H1 (cell line): ENCODE measurements around the gene TIFAB. TPM values are rescaled to one million over a fixed set of nuclear protein-coding genes. Genes with fewer than 3 reads are reported as not detected.
A peak's percentile ranks its signal among the peaks of the same experiment; 100 is the strongest.

Source experiments
- CTCF ChIA-PET: fragments of 300-600 bp; sonication (Branson Sonifier 250); formaldehyde crosslinking; loops from one replicate; lab custom pipeline; 2021; ENCODE audit not compliant: partially characterized antibody; lab: Charles Lee
- POLR2A ChIA-PET: fragments of 300-600 bp; sonication (Branson Sonifier 250); formaldehyde crosslinking; loops from one replicate; lab custom pipeline; 2021; ENCODE audit warnings: inconsistent platforms; ENCODE audit not compliant: partially characterized antibody; lab: Charles Lee
- DNase-seq, 2 experiments: peaks; one replicate each; pipeline versions ENCODE4 v3.0.0 to v3.0.0-alpha.2; 2010 to 2022; ENCODE audit warnings: low spot score in 2 of 2, low read depth in 1 of 2, mixed read lengths in 1 of 2
- FAIRE-seq: peaks from 2 replicates; lab custom pipeline; 2011; peaks lifted over from hg19 to GRCh38; lab: Jason Lieb, UNC
- H2AFZ ChIP-seq: 2 replicates; pipeline ENCODE4 v1.8.1; 2012; ENCODE audit warnings: low read length, inconsistent platforms
- H2AK5ac ChIP-seq: 2 replicates; pipeline ENCODE4 v1.6.1; 2013; ENCODE audit warnings: low read depth, low read length
- H2BK120ac ChIP-seq: replicated peaks from 2 replicates; pipeline ENCODE3; 2013; ENCODE audit warnings: low read depth, low read length, inconsistent platforms
- H2BK12ac ChIP-seq: 2 replicates; pipeline ENCODE4 v1.6.1; 2013; ENCODE audit warnings: low read depth, low read length
- H2BK15ac ChIP-seq: 2 replicates; pipeline ENCODE4 v1.6.1; 2013; ENCODE audit warnings: low read length
- H2BK20ac ChIP-seq: 2 replicates; pipeline ENCODE4 v1.6.1; 2013; ENCODE audit warnings: low read length
- H2BK5ac ChIP-seq: 2 replicates; pipeline ENCODE4 v1.6.1; 2013; ENCODE audit warnings: low read depth, low read length
- H3K14ac ChIP-seq: 2 replicates; pipeline ENCODE4 v1.6.1; 2013; ENCODE audit warnings: inconsistent platforms; ENCODE audit not compliant: insufficient read length
- H3K18ac ChIP-seq: 2 replicates; pipeline ENCODE4 v1.6.1; 2013; ENCODE audit warnings: low read length; ENCODE audit errors: extremely low read depth
- H3K23ac ChIP-seq: 2 replicates; pipeline ENCODE4 v1.6.1; 2013; ENCODE audit warnings: inconsistent platforms; ENCODE audit not compliant: insufficient read length
- H3K23me2 ChIP-seq: 2 replicates; pipeline ENCODE4 v1.6.1; 2013; ENCODE audit warnings: low read depth, low read length
- H3K27ac ChIP-seq: 2 replicates; pipeline ENCODE4 v1.6.1; 2011; ENCODE audit warnings: low read depth, low read length, inconsistent platforms
- H3K27me3 ChIP-seq, 4 experiments: replicated peaks in 1 of 4; 1 replicate in 1 of 4; 2 replicates in 3 of 4; pipeline versions ENCODE4 v1.6.1 to v1.8.1; 2011 to 2013; ENCODE audit warnings: low read length in 3 of 4, mild to moderate bottlenecking in 3 of 4, inconsistent platforms in 2 of 4, mixed read lengths in 2 of 4, moderate library complexity in 1 of 4; ENCODE audit not compliant: control insufficient read depth in 3 of 4, insufficient read depth in 3 of 4; ENCODE audit errors: extremely low read depth in 1 of 4
- H3K36me3 ChIP-seq, 4 experiments: 2 replicates each; pipeline versions ENCODE4 v1.6.1 to v1.8.1; 2011 to 2013; ENCODE audit warnings: mild to moderate bottlenecking in 4 of 4, low read length in 3 of 4, moderate library complexity in 2 of 4, control low read depth in 1 of 4, inconsistent platforms in 1 of 4; ENCODE audit not compliant: insufficient read depth in 4 of 4, control insufficient read depth in 2 of 4
- H3K4ac ChIP-seq: replicated peaks from 2 replicates; pipeline ENCODE3; 2013; ENCODE audit warnings: low read length, low read depth, mixed read lengths, inconsistent platforms; ENCODE audit not compliant: insufficient read length
- H3K4me1 ChIP-seq, 4 experiments: replicated peaks in 1 of 4; 1 replicate in 1 of 4; 2 replicates in 3 of 4; pipeline versions ENCODE4 v1.6.1 to v1.8.1; 2011 to 2013; ENCODE audit warnings: low read length in 3 of 4, inconsistent platforms in 2 of 4, mixed read lengths in 1 of 4; ENCODE audit not compliant: insufficient read depth in 4 of 4, control insufficient read depth in 3 of 4
- H3K4me2 ChIP-seq, 2 experiments: 2 replicates each; pipeline versions ENCODE4 v1.6.1 to v1.8.1; 2011 to 2013; ENCODE audit warnings: low read depth in 2 of 2, low read length in 2 of 2, control low read depth in 1 of 2, inconsistent platforms in 1 of 2, mild to moderate bottlenecking in 1 of 2; ENCODE audit not compliant: insufficient read depth in 1 of 2
- H3K4me3 ChIP-seq, 4 experiments: fragments of 200-600, 300-600 bp in 1 of 4; sonication (generic), shearing (Covaris generic), sonication (Bioruptor Twin) in 1 of 4; 2 replicates each; pipeline versions ENCODE4 v1.5.1 to v1.8.1; 2011 to 2016; ENCODE audit warnings: low read length in 4 of 4, low read depth in 3 of 4, control low read depth in 2 of 4, inconsistent platforms in 2 of 4, mild to moderate bottlenecking in 2 of 4, mixed read lengths in 1 of 4, moderate library complexity in 1 of 4; ENCODE audit not compliant: insufficient read depth in 2 of 4; ENCODE audit errors: extremely low read depth in 1 of 4
- H3K56ac ChIP-seq: replicated peaks from 2 replicates; pipeline ENCODE3; 2013; ENCODE audit warnings: low read depth, mild to moderate bottlenecking, mixed read lengths, low read length, inconsistent platforms; ENCODE audit not compliant: insufficient read length
- H3K79me1 ChIP-seq: 2 replicates; pipeline ENCODE4 v1.6.1; 2013; ENCODE audit warnings: low read depth, low read length, control low read depth
- H3K79me2 ChIP-seq, 2 experiments: 2 replicates each; pipeline versions ENCODE4 v1.6.1 to v1.8.1; 2012 to 2013; ENCODE audit warnings: low read length in 2 of 2, mild to moderate bottlenecking in 2 of 2, inconsistent platforms in 1 of 2; ENCODE audit not compliant: insufficient read depth in 2 of 2, control insufficient read depth in 1 of 2
- H3K9ac ChIP-seq, 4 experiments: replicated peaks in 1 of 4; 1 replicate in 1 of 4; 2 replicates in 3 of 4; pipeline versions ENCODE4 v1.6.1 to v1.8.1; 2011 to 2013; ENCODE audit warnings: low read depth in 3 of 4, low read length in 3 of 4, control low read depth in 2 of 4, mild to moderate bottlenecking in 2 of 4, moderate library complexity in 2 of 4, inconsistent platforms in 1 of 4; ENCODE audit errors: extremely low read depth in 1 of 4
- H3K9me3 ChIP-seq, 2 experiments: 2 replicates each; pipeline versions ENCODE4 v1.6.1 to v1.8.1; 2012 to 2013; ENCODE audit warnings: mild to moderate bottlenecking in 2 of 2, moderate library complexity in 2 of 2, control low read depth in 1 of 2, inconsistent platforms in 1 of 2, low read depth in 1 of 2, low read length in 1 of 2, mixed read lengths in 1 of 2; ENCODE audit not compliant: insufficient read depth in 2 of 2
- H4K20me1 ChIP-seq, 2 experiments: replicated peaks in 1 of 2; 2 replicates each; pipeline versions ENCODE3 to v1.8.1; 2011 to 2013; ENCODE audit warnings: inconsistent platforms in 2 of 2, low read length in 2 of 2, mild to moderate bottlenecking in 1 of 2; ENCODE audit not compliant: insufficient read depth in 2 of 2, control insufficient read depth in 1 of 2
- H4K5ac ChIP-seq: 2 replicates; pipeline ENCODE4 v1.6.1; 2013; ENCODE audit warnings: low read length, low read depth, mixed read lengths, inconsistent platforms; ENCODE audit not compliant: insufficient read length
- H4K8ac ChIP-seq: 2 replicates; pipeline ENCODE4 v1.8.0; 2013; ENCODE audit warnings: mild to moderate bottlenecking, moderate library complexity, low read length, inconsistent platforms; ENCODE audit not compliant: insufficient read depth; ENCODE audit errors: extremely low read depth
- H4K91ac ChIP-seq: replicated peaks from 2 replicates; pipeline ENCODE3; 2013; ENCODE audit warnings: low read length, mixed read lengths, inconsistent platforms; ENCODE audit not compliant: insufficient read length
- CHD2 ChIP-seq: IDR thresholded peaks from 2 replicates; pipeline ENCODE4 v1.6.1; 2012; ENCODE audit warnings: low read length, improper control_type of control experiment
- CREB1 ChIP-seq: IDR thresholded peaks from 2 replicates; pipeline ENCODE4 v1.6.1; 2012; ENCODE audit warnings: inconsistent platforms
- HDAC2 ChIP-seq, 2 experiments: fragments of 300-600 bp in 1 of 2; sonication (generic) in 1 of 2; IDR thresholded peaks; 2 replicates each; pipeline ENCODE4 v1.6.1; 2011 to 2012; ENCODE audit warnings: low read depth in 2 of 2, low read length in 2 of 2, mild to moderate bottlenecking in 2 of 2, moderate library complexity in 2 of 2, borderline replicate concordance in 1 of 2, inconsistent platforms in 1 of 2
- HDAC6 ChIP-seq: IDR thresholded peaks from one replicate; pipeline ENCODE4 v1.7.1; 2012; ENCODE audit warnings: low read depth, mild to moderate bottlenecking, inconsistent platforms, low read length, moderate library complexity
- JUN ChIP-seq: IDR thresholded peaks from 2 replicates; pipeline ENCODE4 v1.6.1; 2011; ENCODE audit warnings: low read depth, mild to moderate bottlenecking, improper control_type of control experiment, low read length
- KDM1A ChIP-seq: fragments of 200-600, 300-600 bp; sonication (generic); IDR thresholded peaks from 2 replicates; pipeline ENCODE4 v1.7.1; 2016; ENCODE audit warnings: mild to moderate bottlenecking, low read length, borderline replicate concordance
- PHF8 ChIP-seq: fragments of 200-600 bp; sonication (generic); conservative IDR thresholded peaks from 2 replicates; pipeline ENCODE4 v1.7.1; 2012; ENCODE audit warnings: low read depth, mild to moderate bottlenecking, inconsistent platforms, low read length, moderate library complexity
- SIN3A ChIP-seq, 2 experiments: IDR thresholded peaks in 1 of 2; conservative IDR thresholded peaks in 1 of 2; 2 replicates each; pipeline ENCODE4 v1.6.1; 2011 to 2012; ENCODE audit warnings: low read length in 2 of 2, improper control_type of control experiment in 1 of 2, low read depth in 1 of 2, mild to moderate bottlenecking in 1 of 2
- SP2 ChIP-seq: IDR thresholded peaks from 2 replicates; pipeline ENCODE4 v1.6.1; 2012; ENCODE audit warnings: mild to moderate bottlenecking, low read length, inconsistent platforms
- TBP ChIP-seq: IDR thresholded peaks from 2 replicates; pipeline ENCODE4 v1.6.1; 2011; ENCODE audit warnings: low read depth, low read length, improper control_type of control experiment
- YY1 ChIP-seq: IDR thresholded peaks from 2 replicates; pipeline ENCODE4 v1.6.1; 2011; ENCODE audit warnings: low read depth, mild to moderate bottlenecking, low read length
- WGBS, 2 experiments: shearing (Covaris generic) in 1 of 2; methylation state at CpG; one replicate each; pipeline versions ENCODE4 v1.1.6 to v1.1.7; 2013 to 2015; ENCODE audit warnings: low lambda C conversion rate in 2 of 2, mixed read lengths in 2 of 2, inconsistent platforms in 1 of 2, low coverage in 1 of 2, missing lambda C conversion rate in 1 of 2; ENCODE audit not compliant: insufficient replicate concordance in 2 of 2, insufficient coverage in 1 of 2, insufficient read length in 1 of 2; ENCODE audit errors: extremely low coverage in 1 of 2, missing lambda C conversion rate in 1 of 2; 5-methylcytosine and 5-hydroxymethylcytosine counted together
- polyA plus RNA-seq, 7 experiments: library from polyadenylated mRNA; depleted of rRNA in 3 of 7; stranded (reverse) in 5 of 7; unstranded in 2 of 7; fragments of >200 nt in 5 of 7; fragments of 200-250 nt in 2 of 7; gene quantifications; 1 replicate in 5 of 7; 2 replicates in 1 of 7; 4 replicates in 1 of 7; pipeline versions ENCODE4 v1.2.1 to v1.2.3, GENCODE V29; 2011 to 2013; ENCODE audit warnings: missing spikeins in 2 of 7, mixed read lengths in 2 of 7
- total RNA-seq: library from RNA; stranded (reverse); fragmentation: NEBNext Ultra II Directional; extraction: Animal tissue kit (Norgen Biotek cat#: 25700); gene quantifications from 2 replicates; pipeline ENCODE4 v1.2.1, GENCODE V29; 2021

The TIFAB gene
- total and polyA plus RNA-seq, 2 of the 8 experiments (the other 6 are each of a cell fraction or from before 2014, with no cell fraction given): not detected

DNA sequence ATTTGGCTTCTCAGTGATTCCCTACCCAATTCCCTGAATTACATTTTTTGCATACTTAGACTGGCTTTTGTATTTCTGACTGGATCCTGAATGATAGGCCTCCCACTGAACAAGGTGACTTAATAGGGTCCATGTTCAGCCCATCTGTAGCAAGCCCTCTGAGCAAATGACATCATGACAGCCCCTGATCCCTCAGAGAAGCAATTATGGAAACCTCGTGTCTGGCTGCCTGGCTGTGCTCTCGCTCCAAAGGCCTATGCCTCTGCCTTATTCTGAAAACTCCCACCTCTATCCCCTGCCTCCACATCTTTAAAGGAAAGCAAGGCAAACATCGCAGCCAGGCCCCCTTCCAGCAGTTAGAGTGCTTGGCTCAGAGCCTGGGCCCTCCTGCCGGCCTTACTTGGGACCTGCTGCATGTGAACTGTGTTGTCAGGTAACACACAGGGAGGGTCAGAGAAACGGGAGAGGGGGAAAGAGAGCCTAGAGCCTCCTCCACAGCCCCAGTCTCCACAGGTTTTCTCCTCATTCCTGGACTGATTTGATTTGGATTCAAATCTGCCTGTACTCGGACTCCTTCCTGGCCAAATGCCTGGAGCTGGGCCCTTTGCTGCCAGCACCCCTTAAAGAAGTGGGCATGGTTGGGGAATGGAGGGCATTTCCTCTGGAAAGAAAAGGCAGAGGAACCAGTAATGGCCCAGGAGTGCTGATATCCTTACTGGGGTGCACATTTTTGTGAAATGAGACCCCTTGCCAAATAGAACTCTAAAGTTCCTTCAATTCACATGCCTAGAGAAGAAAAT lies 8.8 kb downstream of the TIFAB start:
- Histone ChIP-seq H3K18ac (no peak overlapping the region), H3K27me3 (peaks cover 0 to 3% (median 0%) of the 10 kb centered on the region in 4 experiments; a peak in 2 of 7 replicates), H3K4me3 (no peak overlapping the region), H2BK12ac (no peak overlapping the region), H3K27ac (no peak overlapping the region), H2BK120ac (no peak overlapping the region), H4K91ac (no peak overlapping the region), H2AFZ (no peak overlapping the region), H3K79me1 (no peaks in the 10 kb centered on the region), H3K79me2 (no peaks in the 10 kb centered on the region), H4K20me1 (no peaks in the 10 kb centered on the region), H3K9me3 (no peaks in the 10 kb centered on the region), H3K56ac (no peak overlapping the region), H4K5ac (no peak overlapping the region), H2BK20ac (no peak overlapping the region), H3K9ac (no peak overlapping the region), H2BK5ac (no peak overlapping the region), H2BK15ac (no peak overlapping the region), H3K36me3 (no peaks in the 10 kb centered on the region), H4K8ac (no peak overlapping the region), H2AK5ac (no peak overlapping the region), H3K4ac (no peak overlapping the region), H3K23me2 (no peaks in the 10 kb centered on the region; the same call in 1 of the 2 replicates), H3K4me2 (no peak overlapping the region), H3K14ac (no peak overlapping the region), H3K23ac (no peak overlapping the region), H3K4me1 (no peaks in the 10 kb centered on the region; a peak in 1 of 7 replicates)
- DNase-seq (peak in 1 of 2 experiments; percentile 35), FAIRE-seq (no peak)
- ChIA-PET CTCF (interaction anchor here (0.5 to 19.4 kb wide), 5 partner anchors 17 to 122 kb away, joined by 3 to 264 read pairs (median 4); no protein-coding TSS in a partner anchor), POLR2A (no interaction called here)
- WGBS, 2 experiments: 84% methylated on average over 6 of the region's 6 CpGs; no CpG with 5 or more reads in 1 of the 2 experiments
- TF ChIP-seq TBP (no peak), SP2 (no peak), JUN (no peak), PHF8 (no peak), CREB1 (no peak), CHD2 (no peak), SIN3A (conservative IDR thresholded peaks at IDR 0.05 in 1 of 2, IDR thresholded peaks at IDR 0.05 in 1 of 2; ENCODE audit: low read depth in 1 of 2, low read length in 2 of 2) (no peak), HDAC2 (IDR thresholded peaks at IDR 0.05; ENCODE audit: borderline replicate concordance in 1 of 2, low read depth in 2 of 2, low read length in 2 of 2) (no peak), KDM1A (no peak), YY1 (no peak), HDAC6 (no peak)
